Vagina (tissue), 2 donors: Measurements from ENCODE around the gene DYSF.

Experiments
- POLR2A ChIP-seq, 2 donors: fragments of 450-650 bp; IDR thresholded peaks; one replicate each; pipeline ENCODE4 v1.6.1; 2017; ENCODE audit warnings: antibody characterized with exemption in 2 of 2, mild to moderate bottlenecking in 2 of 2, moderate library complexity in 2 of 2
- POLR2AphosphoS5 ChIP-seq, 2 donors: sonication (generic); formaldehyde crosslinking; IDR thresholded peaks; one replicate each; pipeline ENCODE4 v1.9.0; 2017; ENCODE audit warnings: antibody characterized with exemption in 2 of 2, mild to moderate bottlenecking in 2 of 2, low read depth in 1 of 2; ENCODE audit not compliant: insufficient read depth in 1 of 2
- TF ChIP-seq, protein P1 (sequence below), 3 experiments: fragments of 450-650 bp in 2 of 3; fragments of 200-600 bp in 1 of 3; sonication (generic) in 1 of 3; IDR thresholded peaks; one replicate each; pipeline ENCODE4 v1.5.1; 2017 to 2019; ENCODE audit warnings: antibody characterized with exemption in 3 of 3, mild to moderate bottlenecking in 2 of 3, moderate library complexity in 2 of 3

DNA sequence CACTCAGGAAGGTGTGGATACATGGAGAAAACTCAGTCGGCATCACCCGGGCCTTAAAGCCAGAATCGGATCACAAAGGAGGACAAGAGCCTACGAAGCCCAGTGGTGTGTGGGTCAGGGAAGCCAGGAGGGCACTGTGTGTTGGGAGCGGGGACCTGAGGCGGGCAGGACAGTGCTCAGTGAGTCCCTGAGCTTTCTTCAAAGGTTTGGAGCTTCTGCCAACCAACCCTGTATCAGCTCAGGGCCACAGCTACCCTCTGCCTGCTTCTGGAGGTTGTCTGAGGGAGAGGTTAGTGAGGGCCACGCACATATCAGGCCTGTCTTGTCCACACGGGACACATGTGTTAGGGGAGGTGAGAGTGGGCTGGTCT is 52.4 kb downstream of the DYSF start:
- TF ChIP-seq, protein P1, sequence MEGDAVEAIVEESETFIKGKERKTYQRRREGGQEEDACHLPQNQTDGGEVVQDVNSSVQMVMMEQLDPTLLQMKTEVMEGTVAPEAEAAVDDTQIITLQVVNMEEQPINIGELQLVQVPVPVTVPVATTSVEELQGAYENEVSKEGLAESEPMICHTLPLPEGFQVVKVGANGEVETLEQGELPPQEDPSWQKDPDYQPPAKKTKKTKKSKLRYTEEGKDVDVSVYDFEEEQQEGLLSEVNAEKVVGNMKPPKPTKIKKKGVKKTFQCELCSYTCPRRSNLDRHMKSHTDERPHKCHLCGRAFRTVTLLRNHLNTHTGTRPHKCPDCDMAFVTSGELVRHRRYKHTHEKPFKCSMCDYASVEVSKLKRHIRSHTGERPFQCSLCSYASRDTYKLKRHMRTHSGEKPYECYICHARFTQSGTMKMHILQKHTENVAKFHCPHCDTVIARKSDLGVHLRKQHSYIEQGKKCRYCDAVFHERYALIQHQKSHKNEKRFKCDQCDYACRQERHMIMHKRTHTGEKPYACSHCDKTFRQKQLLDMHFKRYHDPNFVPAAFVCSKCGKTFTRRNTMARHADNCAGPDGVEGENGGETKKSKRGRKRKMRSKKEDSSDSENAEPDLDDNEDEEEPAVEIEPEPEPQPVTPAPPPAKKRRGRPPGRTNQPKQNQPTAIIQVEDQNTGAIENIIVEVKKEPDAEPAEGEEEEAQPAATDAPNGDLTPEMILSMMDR (IDR thresholded peaks at IDR 0.05): no peak
- TF ChIP-seq POLR2A (IDR thresholded peaks at IDR 0.05) (no peak), POLR2AphosphoS5 (IDR thresholded peaks at IDR 0.05; ENCODE audit: insufficient read depth in 1 of 2, low read depth in 1 of 2) (no peak)
